ENCODE measurements around the gene LGMN.

DNA sequence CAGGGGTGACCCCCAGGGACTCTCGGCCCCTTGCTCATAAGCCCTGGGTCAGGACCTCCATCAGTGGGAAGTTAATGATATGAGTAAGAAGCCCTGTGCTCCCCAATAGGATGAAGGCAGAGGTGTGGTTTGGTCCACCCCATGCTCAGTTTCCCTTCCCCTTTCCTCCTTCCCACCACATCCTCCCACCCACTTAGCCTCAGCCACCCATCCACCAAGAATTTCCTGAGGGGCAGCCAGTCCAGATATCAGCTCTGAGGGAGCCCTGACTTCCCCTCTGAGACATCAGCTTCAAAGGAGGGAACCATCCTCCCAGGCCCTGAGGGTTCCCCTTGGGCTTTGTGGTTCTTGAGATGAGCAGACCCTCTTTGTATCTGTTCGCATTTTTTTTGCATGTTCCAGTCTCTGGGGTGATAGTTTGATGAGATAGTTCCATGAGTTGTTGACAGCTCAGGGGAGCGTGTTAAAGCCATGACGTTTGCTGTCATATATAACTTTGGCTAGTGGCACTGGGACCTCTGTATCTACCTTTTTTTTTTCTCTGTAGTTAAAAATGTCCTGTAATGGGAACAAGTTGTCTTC is 71.2 kb downstream of the LGMN start:
- no peak for TF ChIP-seq POLR2A (IDR thresholded peaks at IDR 0.05)
- no peak for TF ChIP-seq CTCF (IDR thresholded peaks at IDR 0.05)
